H1 (cell line): ENCODE data around the gene MILR1. TPM values are rescaled to one million over a fixed set of nuclear protein-coding genes. Genes with fewer than 3 reads are reported as not detected.

Source experiments
- ASH2L ChIP-seq: fragments of 200-600, 300-600 bp; sonication (generic); IDR thresholded peaks from one replicate; pipeline ENCODE4 v1.7.1; 2017; ENCODE audit warnings: low read length
- SIRT6 ChIP-seq: IDR thresholded peaks from one replicate; pipeline ENCODE4 v1.7.1; 2012; ENCODE audit warnings: low read length, inconsistent platforms
- polyA plus RNA-seq, 7 experiments: library from polyadenylated mRNA; depleted of rRNA in 3 of 7; stranded (reverse) in 5 of 7; unstranded in 2 of 7; fragments of >200 nt in 5 of 7; fragments of 200-250 nt in 2 of 7; gene quantifications; 1 replicate in 5 of 7; 2 replicates in 1 of 7; 4 replicates in 1 of 7; pipeline versions ENCODE4 v1.2.1 to v1.2.3, GENCODE V29; 2011 to 2013; ENCODE audit warnings: missing spikeins in 2 of 7, mixed read lengths in 2 of 7
- total RNA-seq: library from RNA; stranded (reverse); fragmentation: NEBNext Ultra II Directional; extraction: Animal tissue kit (Norgen Biotek cat#: 25700); gene quantifications from 2 replicates; pipeline ENCODE4 v1.2.1, GENCODE V29; 2021

The MILR1 gene
- total and polyA plus RNA-seq, 2 of the 8 experiments (the other 6 are each of a cell fraction or from before 2014, with no cell fraction given): not detected

GRCh38 chr17:64402469-64402868 lies 46.4 kb upstream of the MILR1 start (continued):
- no peak for TF ChIP-seq SIRT6
- no peak for TF ChIP-seq ASH2L
